Stimulated activated CD8-positive, alpha-beta memory T cell treated with anti-CD3 and anti-CD28 coated beads, Interleukin-12 subunit alpha, Interleukin-12 subunit beta, amount 100 ng/mL, for 4 hours (primary cell): ENCODE measurements around the gene MCM10.
"Not testable (repeated sequence)": the region's sequence is repeated elsewhere in the genome, so short reads cannot be mapped to it uniquely, and the experiment has no call there.

ENCODE experiments used
- DNase-seq: peaks from one replicate; pipeline ENCODE4 v3.0.0-alpha.2; 2020; ENCODE audit warnings: low read depth

The MCM10 gene

DNA sequence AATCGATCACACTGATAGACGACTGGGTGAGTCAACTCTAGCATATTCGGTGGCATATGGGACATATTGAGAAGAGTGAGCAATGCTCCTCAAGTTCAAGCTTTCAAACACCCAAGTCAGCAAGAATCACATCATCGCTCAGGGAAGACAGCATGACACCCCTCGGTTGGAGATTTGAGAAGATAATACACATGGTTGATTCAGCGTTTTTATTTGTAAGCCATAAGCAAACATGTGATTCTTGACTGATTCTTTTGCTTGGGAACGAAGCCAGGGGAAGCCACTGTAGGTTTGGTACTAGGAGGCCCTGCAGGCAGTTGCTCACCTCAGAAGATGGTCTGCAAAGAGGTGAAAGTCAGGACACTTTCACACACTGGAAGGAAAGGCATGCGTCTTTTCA is 60.2 kb downstream of the MCM10 start:
- no peak for DNase-seq

DNA sequence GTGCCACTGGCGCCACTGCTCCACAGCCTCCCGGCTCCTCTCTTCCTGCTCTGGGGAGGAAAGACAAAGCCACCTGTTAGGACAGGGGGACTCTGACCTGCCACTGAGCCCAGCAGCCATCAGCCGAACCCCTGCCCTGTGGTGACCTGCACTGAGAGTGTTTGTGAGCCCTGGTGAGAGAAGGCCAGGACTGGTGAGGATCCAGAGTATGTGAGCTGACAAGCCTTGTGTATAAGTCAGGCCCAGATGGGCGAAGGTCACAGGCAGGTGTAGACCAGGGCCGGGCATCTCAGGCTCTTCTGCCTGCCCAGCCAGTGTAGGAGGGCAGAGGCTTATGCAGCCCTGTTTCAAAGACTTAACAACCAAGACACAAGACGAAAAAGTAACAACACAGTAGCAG is 60.8 kb downstream of the MCM10 start:
- no peak for DNase-seq

DNA sequence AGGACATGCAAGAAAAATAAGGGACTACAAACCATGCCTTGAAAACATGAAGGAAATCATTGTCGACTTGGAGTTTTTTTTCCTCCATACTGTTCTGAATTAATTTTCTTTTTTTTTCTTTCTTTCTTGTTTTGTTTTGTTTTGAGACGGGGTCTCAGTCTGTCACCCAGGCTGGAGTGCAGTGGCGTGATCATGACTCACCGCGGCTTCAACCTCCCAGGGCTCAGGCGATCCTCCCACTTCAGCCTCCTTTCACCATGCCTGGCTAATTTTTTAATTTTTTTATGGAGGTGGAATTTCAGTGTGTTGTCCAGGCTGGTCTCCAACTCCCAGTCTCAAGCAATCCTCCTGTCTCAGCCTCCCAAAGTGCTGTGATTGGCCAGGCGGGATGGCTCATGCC is 61.2 kb downstream of the MCM10 start:
- DNase-seq = no peak

DNA sequence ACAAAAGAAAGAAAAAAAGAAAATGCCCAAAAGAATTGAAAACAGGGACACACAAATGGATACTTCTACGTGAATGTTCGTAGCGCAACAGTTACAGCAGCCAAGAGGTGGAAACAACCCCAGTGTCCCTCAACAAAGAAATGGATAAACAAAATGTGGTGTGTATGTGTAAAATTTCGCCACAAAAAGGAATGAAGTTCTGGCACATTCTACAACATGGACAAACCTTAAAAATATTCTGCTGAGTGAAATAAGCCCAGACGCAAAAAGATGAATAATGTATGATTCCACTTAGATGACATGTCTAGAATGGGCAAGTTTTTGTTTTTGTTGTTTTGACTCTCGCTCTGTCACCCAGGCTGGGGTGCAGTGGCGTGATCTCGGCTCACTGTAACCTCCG is 61.9 kb downstream of the MCM10 start:
- DNase-seq = no peak

DNA sequence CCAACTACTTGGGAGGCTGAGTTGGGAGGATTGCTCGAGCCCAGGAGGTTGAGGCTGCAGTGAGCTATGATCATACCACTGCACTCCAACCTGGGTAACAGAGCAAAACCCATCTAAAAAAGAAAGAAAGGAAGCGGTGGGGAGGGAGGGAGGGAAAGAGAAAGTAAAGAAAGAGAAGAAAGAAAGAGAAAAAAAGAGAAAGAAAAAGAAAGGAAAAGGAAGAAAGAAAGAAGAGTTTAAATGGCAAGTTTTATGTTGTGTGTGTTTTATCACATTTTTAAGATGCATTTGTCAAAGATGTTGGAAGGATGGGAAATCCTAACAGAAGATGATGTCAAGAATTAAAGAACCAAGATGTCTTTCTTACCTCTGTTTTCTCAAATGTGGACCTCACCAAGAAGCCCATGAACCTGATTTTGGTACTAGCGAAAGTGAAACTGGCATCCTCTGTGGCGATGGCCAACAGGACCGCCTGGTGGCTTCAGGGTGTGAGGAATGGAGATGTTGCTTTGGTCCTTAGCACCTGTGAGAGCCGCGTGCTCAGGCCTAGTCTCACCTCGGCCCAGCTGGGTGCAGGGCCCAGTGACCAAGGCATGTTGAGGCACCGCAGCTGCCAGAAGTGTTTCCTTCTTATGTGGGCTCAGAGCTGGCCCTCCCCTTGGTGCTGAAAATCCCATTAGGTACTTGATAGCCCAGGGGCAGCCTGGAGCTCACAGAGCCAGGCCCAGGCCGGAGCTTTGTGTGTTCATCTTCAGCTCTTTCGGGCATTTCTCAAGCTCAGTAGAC is 63.0 kb downstream of the MCM10 start:
- DNase-seq = no peak

DNA sequence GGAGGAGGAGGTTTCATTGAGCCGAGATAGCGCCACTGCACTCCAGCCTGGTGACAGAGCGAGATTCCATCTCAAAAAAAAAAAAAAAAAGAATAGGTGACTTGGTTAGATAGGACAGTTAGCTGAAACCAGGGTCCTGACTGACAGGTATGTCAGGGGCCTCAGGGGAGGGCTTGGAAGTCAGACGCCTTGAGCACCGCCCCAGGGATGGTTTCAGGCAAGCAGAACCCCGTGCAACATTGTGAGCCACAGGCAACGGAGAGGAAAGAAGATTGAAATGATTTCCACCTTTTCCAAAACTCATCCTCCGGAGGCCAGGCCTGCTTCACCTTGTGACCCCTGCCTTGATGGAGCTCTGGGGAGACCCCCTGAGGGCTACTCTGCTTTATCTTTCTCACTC is 64.2 kb downstream of the MCM10 start:
- no peak for DNase-seq

DNA sequence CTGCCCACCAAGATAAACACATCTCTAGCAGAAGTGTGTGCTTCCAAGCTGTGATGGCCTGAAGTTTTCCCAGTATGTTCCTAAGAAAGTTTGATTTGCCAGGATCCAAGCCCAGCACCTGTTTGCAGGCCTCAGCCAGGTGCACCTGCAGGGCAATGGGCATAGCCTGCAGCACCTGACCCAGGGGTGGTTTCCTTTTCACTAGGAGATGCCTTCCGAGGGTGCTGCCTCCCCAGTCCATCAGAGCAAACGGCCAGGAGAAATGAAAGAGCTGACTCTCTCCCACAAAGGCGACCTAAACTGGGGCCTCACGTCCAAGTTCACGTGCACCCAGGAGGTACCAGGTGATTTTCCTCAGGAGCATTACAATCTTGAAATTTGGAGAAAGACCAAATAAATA is 65.7 kb downstream of the MCM10 start:
- no peak for DNase-seq

DNA sequence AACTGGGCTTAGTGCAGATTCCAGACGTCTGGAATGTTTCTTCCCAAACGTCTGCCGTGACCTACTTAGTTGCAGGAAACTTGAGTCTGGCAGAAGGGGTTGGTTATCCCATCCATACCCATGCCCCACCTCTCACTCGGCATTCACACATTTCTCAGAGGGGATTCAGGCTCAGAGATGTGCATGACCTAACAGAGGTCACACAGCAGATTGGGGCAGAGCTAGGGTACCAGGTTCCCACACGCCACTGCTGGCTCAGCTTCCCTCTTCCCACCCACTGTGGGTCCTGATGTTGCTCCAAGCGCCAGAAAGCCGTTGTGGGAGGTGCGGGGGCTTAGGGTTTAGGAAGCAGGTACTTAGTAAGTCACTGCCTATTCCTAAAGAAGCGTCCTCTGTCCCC is 69.8 kb downstream of the MCM10 start:
- DNase-seq = no peak

DNA sequence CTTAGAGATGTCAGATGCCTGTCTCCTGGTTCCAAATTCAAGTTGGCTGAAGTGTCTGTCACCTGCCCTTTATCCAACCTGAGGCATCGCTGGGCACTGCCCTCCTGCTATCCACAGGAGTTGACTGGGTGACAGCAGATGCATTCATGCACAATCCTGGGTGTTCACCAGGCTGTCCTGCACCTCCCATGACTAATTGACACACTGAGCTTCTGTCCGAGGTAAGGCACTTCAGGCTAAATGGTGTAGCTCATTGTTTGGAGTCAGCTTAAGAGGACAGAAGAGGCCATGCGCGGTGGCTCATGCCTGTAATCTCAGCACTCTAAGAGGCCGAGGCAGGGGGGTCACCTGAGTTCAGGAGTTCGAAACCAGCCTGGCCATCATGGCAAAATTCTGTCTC is 70.5 kb downstream of the MCM10 start:
- no peak for DNase-seq

DNA sequence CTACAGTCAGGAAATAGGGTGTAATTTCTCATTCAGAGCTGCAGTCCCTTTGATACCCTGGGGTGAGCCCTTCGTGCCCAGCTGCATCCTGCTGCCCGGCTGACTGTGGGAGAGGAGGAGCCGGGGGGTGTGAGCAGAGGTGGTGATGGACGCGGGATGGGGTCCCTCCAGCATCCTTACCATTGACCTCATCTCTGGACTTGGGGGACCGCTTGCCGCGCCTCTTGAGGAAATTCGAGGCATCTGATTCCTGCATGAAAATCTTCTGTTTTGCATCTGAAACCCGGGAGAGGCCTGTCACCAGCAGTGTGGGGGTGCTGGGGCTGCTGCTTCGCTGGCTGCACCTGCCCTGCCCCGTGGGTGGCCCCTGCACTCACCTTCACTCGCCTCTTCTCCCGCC is 72.0 kb downstream of the MCM10 start:
- DNase-seq = no peak

DNA sequence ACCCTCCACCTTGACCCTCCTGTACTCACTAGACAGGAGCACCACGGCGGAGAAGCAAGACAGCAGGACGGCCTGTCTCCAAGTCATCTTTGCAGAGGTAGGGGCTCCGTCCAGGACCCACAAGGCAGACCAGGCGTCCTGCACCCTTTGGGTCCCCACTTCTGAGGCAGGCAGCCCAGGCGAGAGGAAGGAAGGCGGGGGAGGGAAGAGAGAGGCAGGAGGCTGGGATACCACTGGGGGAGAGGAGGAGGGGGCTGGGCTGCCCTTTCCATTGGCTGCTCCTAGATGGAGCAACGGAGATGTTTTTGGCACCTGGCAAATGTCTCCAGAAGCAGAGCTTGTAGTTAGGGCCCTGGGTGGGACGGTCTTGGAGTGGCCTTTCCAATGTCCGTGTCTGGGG is 72.8 kb downstream of the MCM10 start, which contains the start of gene UCMA:
UCMA (minus strand) TSS at position 203 of the 400 bp plus-strand sequence; CDS start at position 87, 116 bp downstream.
- no peak for DNase-seq

DNA sequence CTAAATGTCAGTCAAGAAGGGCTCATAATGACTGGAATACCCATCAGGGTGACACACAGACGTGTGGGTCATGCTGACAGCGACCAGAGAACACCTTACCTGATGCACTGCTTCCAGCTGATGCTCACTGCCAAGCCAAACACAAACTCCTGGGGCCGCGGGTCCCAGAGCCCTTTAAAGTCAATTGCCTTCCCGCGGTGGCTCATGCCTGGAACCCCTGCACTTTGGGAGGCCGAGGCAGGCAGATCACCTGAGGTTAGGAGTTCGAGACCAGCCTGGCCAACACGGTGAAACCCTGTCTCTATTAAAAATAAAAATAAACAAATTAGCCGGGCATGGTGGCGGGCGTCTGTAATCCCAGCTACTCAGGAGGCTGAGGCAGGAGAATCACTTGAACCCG is 73.4 kb downstream of the MCM10 start:
- DNase-seq = not testable (repeated sequence)

DNA sequence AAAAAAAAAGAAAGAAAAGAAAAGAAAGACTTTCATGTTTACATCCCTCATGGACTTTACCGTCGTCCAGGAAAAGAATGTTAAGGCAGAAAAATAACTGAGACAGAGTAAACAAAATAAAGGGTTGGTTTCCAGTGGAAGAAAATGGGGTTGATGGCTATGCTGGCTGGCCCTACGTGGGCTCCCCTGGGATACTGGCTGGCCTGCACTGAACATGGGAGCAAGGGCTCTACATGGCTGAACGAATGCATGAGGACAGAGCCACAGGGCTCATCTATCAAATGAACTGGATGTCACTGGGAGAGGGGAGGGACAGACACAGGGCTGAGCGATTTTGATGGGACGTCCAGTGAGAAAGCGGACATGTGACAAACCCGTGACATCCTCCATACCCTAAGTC is 75.3 kb downstream of the MCM10 start:
- DNase-seq = no peak

DNA sequence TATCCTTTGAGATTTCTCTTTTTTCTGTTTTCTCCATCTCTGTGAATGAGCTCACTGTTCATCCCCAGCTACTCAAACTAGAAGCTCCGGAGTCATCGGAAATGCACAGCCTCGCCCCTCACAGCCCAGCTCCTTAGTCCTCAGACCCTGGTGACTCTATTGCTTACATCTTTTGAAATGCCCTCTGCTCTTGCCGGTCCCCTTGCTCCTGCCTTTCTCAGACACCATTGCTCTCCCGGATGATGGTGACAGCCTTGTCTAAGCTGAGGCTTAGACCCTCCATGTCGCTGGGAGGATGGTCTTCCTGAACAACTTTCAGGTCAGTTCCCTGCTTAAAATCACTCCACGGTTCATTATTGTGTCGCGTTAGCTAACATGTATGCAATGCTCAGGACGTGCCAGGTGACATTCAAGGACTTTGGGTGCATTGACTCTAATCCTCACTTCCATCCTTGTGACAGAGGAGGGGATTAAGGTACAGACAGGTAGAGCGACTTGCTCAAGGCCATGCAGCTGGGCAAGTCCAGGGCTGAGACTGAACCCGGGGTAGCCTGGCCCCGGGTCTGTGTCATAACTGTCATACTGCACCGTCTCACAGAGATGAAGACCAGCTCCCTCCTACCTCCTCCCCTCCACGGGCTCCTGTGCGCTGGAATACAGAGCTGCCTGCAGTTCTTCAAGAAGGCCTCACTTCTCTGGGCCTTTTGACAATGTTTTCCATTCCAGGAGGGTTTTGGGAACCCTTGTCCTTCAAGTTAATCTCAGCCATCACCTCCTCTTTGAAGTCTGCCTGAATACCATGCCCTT is 77.1 kb downstream of the MCM10 start:
- DNase-seq = no peak

DNA sequence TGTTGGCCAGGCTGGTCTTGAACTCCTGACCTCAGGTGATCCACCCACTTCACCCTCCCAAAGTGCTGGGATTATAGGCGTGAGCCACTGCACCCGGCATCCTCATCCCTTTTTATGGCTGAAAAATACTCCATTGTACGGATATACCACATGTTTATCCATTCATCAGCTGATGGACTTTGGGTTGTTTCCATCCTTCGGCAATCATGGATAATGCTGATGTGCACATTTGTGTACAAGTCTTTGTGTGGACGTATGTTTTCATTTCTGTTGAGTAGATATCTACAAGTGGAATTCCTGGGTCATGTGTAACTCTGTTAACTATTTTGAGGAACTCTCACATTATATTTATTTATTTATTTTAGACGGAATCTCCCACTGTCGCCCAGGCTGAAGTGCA is 78.6 kb downstream of the MCM10 start:
- DNase-seq = no peak

DNA sequence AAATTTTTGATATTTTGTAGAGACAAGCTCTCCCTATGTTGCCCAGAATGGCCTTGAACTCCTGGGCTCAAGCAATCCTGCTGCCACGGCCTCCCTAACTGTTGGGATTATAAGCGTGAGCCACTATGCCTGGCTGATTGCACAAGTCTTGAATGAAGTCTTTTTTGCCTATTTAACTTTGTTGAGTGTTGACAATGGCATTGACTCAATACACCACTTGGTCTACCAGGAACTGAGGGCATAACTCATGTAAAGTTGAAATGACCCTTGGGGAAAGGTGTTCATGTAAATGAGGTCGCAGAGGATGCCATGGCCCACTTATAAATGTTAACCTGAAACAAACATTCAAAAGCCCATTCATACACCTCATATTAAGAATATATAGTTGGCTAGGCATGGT is 80.3 kb downstream of the MCM10 start:
- DNase-seq = no peak

DNA sequence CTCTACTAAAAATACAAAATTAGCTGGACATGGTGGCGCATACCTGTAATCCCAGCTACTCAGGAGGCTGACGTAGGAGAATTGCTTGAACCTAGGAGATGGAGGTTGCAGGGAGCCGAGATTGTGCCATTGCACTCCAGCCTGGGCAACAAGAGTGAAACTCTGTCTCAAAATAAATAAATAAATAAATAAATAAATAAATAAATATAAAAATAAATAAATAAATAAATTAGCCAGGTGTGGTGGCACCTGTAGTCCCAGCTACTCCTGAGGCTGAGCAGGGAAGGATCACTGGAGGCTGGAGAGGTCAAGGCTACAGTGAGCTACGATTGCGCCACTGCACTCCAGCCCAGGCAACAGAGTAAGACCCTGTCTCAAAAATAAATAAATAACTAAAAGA is 80.9 kb downstream of the MCM10 start:
- not testable (repeated sequence) for DNase-seq

DNA sequence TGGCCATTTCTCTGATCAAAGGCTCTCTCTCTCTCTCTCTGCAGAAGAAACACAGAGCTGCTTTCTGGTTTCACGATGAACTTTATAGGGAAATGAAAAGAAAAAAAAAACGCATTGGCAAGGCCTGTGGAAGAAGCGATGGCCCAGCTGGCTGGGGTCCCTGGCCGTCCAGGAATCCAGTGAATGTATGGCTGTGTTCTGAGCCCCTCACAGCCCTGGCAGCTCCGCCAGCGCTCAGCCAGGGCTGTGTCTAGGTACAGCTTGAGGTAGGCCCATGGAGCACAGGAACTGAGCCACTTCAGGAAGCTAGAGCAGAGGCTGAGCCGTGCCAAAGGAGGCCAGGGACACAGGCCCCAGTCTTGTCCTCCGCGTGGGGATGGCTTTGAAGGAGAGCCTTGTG is 85.9 kb downstream of the MCM10 start:
- no peak for DNase-seq

DNA sequence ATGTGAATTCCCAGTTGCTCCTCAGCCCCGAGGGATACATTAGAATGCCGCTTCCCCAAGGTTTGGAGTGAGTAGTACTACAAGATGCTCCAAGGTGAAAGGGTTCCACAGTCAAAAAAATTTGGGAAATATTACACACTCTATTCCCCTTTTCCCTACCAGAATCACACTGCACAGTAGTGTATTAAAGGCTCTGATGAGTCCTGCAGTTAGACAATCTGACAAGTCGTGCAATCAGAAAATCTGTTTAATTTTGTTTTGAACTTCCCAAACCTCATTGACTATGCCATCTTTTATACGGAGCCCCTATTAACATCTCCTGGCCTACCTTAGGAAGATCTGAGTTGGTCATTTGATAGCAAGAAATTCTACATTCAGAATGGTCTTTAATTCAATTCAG is 86.4 kb downstream of the MCM10 start:
- no peak for DNase-seq

DNA sequence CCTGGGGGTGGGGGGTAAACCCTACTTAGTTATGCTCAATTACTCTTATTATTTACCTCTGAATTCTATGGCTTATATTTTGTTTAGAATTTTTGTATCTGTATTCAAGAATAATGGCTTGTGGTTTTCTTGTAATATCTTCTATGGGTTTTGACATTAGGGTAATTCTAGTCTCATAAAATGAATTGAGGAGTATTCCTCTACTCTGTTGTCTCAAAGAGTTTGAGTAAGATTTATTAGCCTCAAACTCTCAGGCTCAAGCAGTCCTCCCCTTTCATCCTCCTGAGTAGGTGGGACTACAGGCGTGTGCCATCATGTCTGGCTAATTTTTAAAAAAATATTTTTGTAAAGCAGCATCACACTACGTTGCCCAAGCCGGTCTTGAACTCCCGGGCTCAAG is 92.4 kb downstream of the MCM10 start:
- no peak for DNase-seq

DNA sequence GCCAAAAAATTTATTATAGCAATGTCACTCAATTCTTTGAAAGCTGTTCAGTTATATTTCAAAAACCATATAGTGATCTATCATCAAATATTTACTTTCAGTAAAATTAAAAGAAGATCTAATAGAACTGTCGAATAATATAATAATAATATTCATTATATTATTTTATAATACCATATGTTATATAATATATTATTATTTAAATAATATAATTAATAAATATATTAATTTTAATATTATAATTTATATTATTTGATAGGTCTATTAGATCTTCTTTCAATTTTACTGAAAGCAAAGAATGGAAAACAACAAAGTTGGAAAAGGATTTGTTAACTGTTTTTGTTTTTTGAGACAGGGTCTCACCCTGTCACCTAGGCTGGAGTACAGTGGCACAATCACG is 95.3 kb downstream of the MCM10 start:
- DNase-seq = no peak

DNA sequence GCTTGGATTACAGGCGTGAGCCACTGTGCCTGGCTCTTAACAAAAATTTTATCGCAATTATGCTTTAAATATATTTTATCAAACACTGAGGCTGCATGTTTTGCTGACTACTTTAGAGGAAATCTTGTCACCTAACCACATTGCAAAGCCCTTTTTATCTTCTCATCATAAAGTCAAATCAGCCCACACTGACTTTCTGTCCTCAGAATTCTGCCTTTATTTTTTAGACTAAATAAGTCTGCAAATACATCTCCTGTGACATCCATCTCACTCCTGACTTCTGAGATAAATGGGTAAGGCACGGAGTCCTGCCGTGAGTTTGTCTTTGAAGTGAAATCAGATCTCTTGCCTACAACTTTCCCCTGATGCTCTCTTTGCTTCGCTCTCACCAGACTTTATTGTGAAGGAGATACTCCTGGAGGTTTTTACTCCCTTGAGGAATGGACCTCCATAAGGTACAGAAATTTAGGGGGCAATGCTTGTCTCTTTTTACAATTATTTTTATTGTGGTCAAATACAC is 96.3 kb downstream of the MCM10 start:
- no peak for DNase-seq
